Loucy (cell line): ENCODE results near the gene MSANTD1.

Experiments
- CTCF ChIP-seq: fragments of 200-600 bp; sonication (generic); conservative IDR thresholded peaks from 2 replicates; pipeline ENCODE4 v1.5.1; 2014; ENCODE audit warnings: mild to moderate bottlenecking, antibody characterized with exemption, low read length
- EZH2phosphoT487 ChIP-seq: fragments of 200-600 bp; IDR thresholded peaks from 2 replicates; pipeline ENCODE4 v1.6.1; 2018; ENCODE audit warnings: antibody characterized with exemption, mild to moderate bottlenecking, moderate library complexity, borderline replicate concordance

GRCh38 chr4:3302786-3303564 lies 54.0 kb downstream of the MSANTD1 start:
- no peak for TF ChIP-seq CTCF
- no peak for TF ChIP-seq EZH2phosphoT487
